IMR-90 (cell line): ENCODE results near the gene UVSSA. TPM values are rescaled to one million over a fixed set of nuclear protein-coding genes. Genes with fewer than 3 reads are reported as not detected.
"Not testable (repeated sequence)": the region's sequence is repeated elsewhere in the genome, so short reads cannot be mapped to it uniquely, and the experiment has no call there.

ENCODE experiments used
- ATAC-seq: fragments of 200-7000 bp; cut with Tn5 transposase; 2 replicates; pipeline ENCODE4 v1.9.1; 2020; ENCODE audit warnings: low read depth, mild to moderate bottlenecking, moderate library complexity
- BruUV-seq: library from RNA; stranded (reverse); fragments of 400-500 nt; replicated peaks from 2 replicates; lab custom pipeline; 2021; lab: Mats Ljungman, UMichigan
- CTCF ChIA-PET: fragments of 300-600 bp; formaldehyde crosslinking; extraction: SDS; loops from one replicate; lab custom pipeline; 2021; ENCODE audit warnings: antibody characterized with exemption; lab: Yijun Ruan, JAX
- POLR2A ChIA-PET: fragments of 300-600 bp; sonication (Branson Sonifier 250); formaldehyde crosslinking; loops from one replicate; lab custom pipeline; 2022; ENCODE audit warnings: antibody characterized with exemption; ENCODE audit not compliant: unreplicated experiment; lab: Charles Lee
- DNase-seq: peaks from one replicate; pipeline ENCODE4 v3.0.0; 2013
- H2AFZ ChIP-seq: replicated peaks from 2 replicates; pipeline ENCODE3; 2013; ENCODE audit warnings: low read length, mild to moderate bottlenecking; ENCODE audit not compliant: poor library complexity
- H2AK5ac ChIP-seq: 2 replicates; pipeline ENCODE4 v1.6.1; 2013; ENCODE audit warnings: low read depth, low read length, inconsistent platforms
- H2AK9ac ChIP-seq: replicated peaks from 2 replicates; pipeline ENCODE3; 2013; ENCODE audit warnings: mild to moderate bottlenecking, low read depth, low read length, moderate library complexity; ENCODE audit not compliant: poor library complexity
- H2BK120ac ChIP-seq: 2 replicates; pipeline ENCODE4 v1.6.1; 2013; ENCODE audit warnings: low read depth, low read length, inconsistent platforms
- H2BK15ac ChIP-seq: 3 replicates; pipeline ENCODE4 v1.6.1; 2013; ENCODE audit warnings: low read depth, low read length, inconsistent platforms
- H2BK20ac ChIP-seq: 2 replicates; pipeline ENCODE4 v1.6.1; 2013; ENCODE audit warnings: low read depth, mild to moderate bottlenecking, inconsistent platforms, low read length, moderate library complexity
- H2BK5ac ChIP-seq: 2 replicates; pipeline ENCODE4 v1.6.1; 2013; ENCODE audit warnings: mild to moderate bottlenecking, low read depth, low read length, inconsistent platforms; ENCODE audit not compliant: poor library complexity, severe bottlenecking
- H3K14ac ChIP-seq: replicated peaks from 2 replicates; pipeline ENCODE4 v1.6.1; 2013; ENCODE audit warnings: low read depth, low read length, inconsistent platforms
- H3K18ac ChIP-seq: 2 replicates; pipeline ENCODE4 v1.6.1; 2013; ENCODE audit warnings: low read depth, low read length, control low read depth
- H3K23ac ChIP-seq: 2 replicates; pipeline ENCODE4 v1.6.1; 2013; ENCODE audit warnings: low read depth, low read length, inconsistent platforms
- H3K27ac ChIP-seq: 2 replicates; pipeline ENCODE4 v1.5.1; 2013; ENCODE audit warnings: mild to moderate bottlenecking, control low read depth, low read length; ENCODE audit not compliant: insufficient read depth
- H3K27me3 ChIP-seq: 2 replicates; pipeline ENCODE4 v1.6.1; 2013; ENCODE audit warnings: low read length; ENCODE audit not compliant: control insufficient read depth, insufficient read depth
- H3K36me3 ChIP-seq: 2 replicates; pipeline ENCODE4 v1.6.1; 2013; ENCODE audit warnings: low read length, mixed read lengths; ENCODE audit not compliant: control insufficient read depth, insufficient read depth
- H3K4ac ChIP-seq: 2 replicates; pipeline ENCODE4 v1.6.1; 2013; ENCODE audit warnings: low read depth, low read length, inconsistent platforms
- H3K4me1 ChIP-seq: 2 replicates; pipeline ENCODE4 v1.6.1; 2013; ENCODE audit warnings: low read length, mixed read lengths; ENCODE audit not compliant: control insufficient read depth, insufficient read depth
- H3K4me2 ChIP-seq: 2 replicates; pipeline ENCODE4 v1.6.1; 2013; ENCODE audit warnings: low read depth, mild to moderate bottlenecking, control low read depth, low read length, moderate library complexity
- H3K4me3 ChIP-seq: 2 replicates; pipeline ENCODE4 v1.5.1; 2013; ENCODE audit warnings: low read depth, mild to moderate bottlenecking, control low read depth, low read length, moderate library complexity; ENCODE audit not compliant: insufficient read depth
- H3K56ac ChIP-seq: 2 replicates; pipeline ENCODE4 v1.6.1; 2013; ENCODE audit warnings: low read length, inconsistent platforms; ENCODE audit not compliant: insufficient read depth; ENCODE audit errors: extremely low read depth
- H3K79me1 ChIP-seq, 2 experiments: 2 replicates each; pipeline ENCODE4 v1.6.1; 2013; ENCODE audit warnings: low read length in 2 of 2, inconsistent platforms in 1 of 2, low read depth in 1 of 2
- H3K9ac ChIP-seq: 2 replicates; pipeline ENCODE4 v1.6.1; 2013; ENCODE audit warnings: low read depth, low read length, control low read depth
- H3K9me1 ChIP-seq: 2 replicates; pipeline ENCODE4 v1.6.1; 2013; ENCODE audit warnings: low read length, inconsistent platforms; ENCODE audit not compliant: insufficient read depth
- H3K9me3 ChIP-seq: 2 replicates; pipeline ENCODE4 v1.6.1; 2013; ENCODE audit warnings: low read length; ENCODE audit not compliant: control insufficient read depth, insufficient read depth
- H4K20me1 ChIP-seq: 2 replicates; pipeline ENCODE4 v1.6.1; 2013; ENCODE audit warnings: low read length, inconsistent platforms; ENCODE audit not compliant: insufficient read depth
- H4K5ac ChIP-seq: 2 replicates; pipeline ENCODE4 v1.6.1; 2013; ENCODE audit warnings: mild to moderate bottlenecking, low read depth, low read length, control low read depth
- H4K8ac ChIP-seq, 2 experiments: 2 replicates each; pipeline ENCODE4 v1.6.1; 2013; ENCODE audit warnings: low read depth in 2 of 2, low read length in 2 of 2, control low read depth in 1 of 2, inconsistent platforms in 1 of 2
- H4K91ac ChIP-seq: 2 replicates; pipeline ENCODE4 v1.6.1; 2013; ENCODE audit warnings: low read depth, low read length, inconsistent platforms; ENCODE audit not compliant: insufficient read depth
- WGBS, 2 experiments: methylation state at CpG; one replicate each; pipeline versions ENCODE4 v1.1.5 to v1.1.7; 2013; ENCODE audit warnings: missing lambda C conversion rate in 2 of 2; ENCODE audit not compliant: insufficient read length in 1 of 2; ENCODE audit errors: extremely low coverage in 2 of 2; 5-methylcytosine and 5-hydroxymethylcytosine counted together
- dilution Hi-C: fragments of 300-500 bp; cut with HindIII; formaldehyde crosslinking; loops from one replicate; pipeline ENCODE4 v1.14.3; 2018; ENCODE audit warnings: low sequenced_read_pairs; ENCODE audit not compliant: unreplicated experiment
- in situ Hi-C: fragments of 300-500 bp; cut with MboI; formaldehyde crosslinking; loops from 3 replicates; pipeline ENCODE4 v1.14.3; 2019; ENCODE audit warnings: low sequenced_read_pairs, inconsistent platforms, mixed read lengths
- intact Hi-C: fragments of 100-400 bp; cut with micrococcal nuclease; formaldehyde crosslinking; loops from 2 replicates; pipeline ENCODE4 v1.10.0; 2022
- polyA plus RNA-seq, 3 experiments: library from polyadenylated mRNA; depleted of rRNA; stranded (reverse); fragments of >200 nt; gene quantifications; 2 replicates each; pipeline ENCODE4 v1.2.3, GENCODE V29; 2012; ENCODE audit warnings: low replicate concordance in 1 of 3
- total RNA-seq: library from RNA; depleted of rRNA; stranded (reverse); fragments of >200 nt; gene quantifications from 2 replicates; pipeline ENCODE4 v1.2.3, GENCODE V29; 2012

The UVSSA gene
- total and polyA plus RNA-seq, 2 of the 4 experiments (the other 2 are of a cell fraction): 1.4 to 8.4 TPM

DNA sequence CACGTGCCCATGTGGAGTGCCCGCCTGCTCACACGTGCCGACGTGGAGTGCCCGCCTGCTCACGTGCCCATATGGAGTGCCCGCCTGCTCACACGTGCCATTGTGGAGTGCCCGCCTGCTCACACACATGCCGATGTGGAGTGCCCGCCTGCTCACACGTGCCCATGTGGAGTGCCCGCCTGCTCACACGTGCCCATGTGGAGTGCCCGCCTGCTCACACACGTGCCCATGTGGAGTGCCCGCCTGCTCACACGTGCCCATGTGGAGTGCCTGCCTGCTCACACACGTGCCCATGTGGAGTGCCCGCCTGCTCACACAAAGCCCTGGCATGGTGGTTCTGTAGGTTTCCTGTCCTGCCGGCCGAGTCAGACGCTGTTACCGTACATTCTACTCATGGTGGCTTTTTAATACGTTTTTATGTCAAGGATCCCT lies 48.4 kb downstream of the UVSSA start:
- POLR2A ChIA-PET, H3K23ac ChIP-seq, intact Hi-C loops, BruUV-seq, H2BK5ac ChIP-seq, H2BK20ac ChIP-seq, H3K27me3 ChIP-seq, H4K5ac ChIP-seq, H3K9ac ChIP-seq, ATAC-seq, CTCF ChIA-PET, H2BK120ac ChIP-seq, H4K20me1 ChIP-seq, H3K27ac ChIP-seq, H3K4me1 ChIP-seq, H2AK9ac ChIP-seq, H3K14ac ChIP-seq, H3K79me1 ChIP-seq, H2BK15ac ChIP-seq, H2AFZ ChIP-seq, H2AK5ac ChIP-seq, H3K9me1 ChIP-seq, DNase-seq, dilution Hi-C loops, H3K4me2 ChIP-seq, H3K18ac ChIP-seq, H4K8ac ChIP-seq, H3K4ac ChIP-seq, H4K91ac ChIP-seq, H3K56ac ChIP-seq, in situ Hi-C loops, H3K4me3 ChIP-seq: not testable (repeated sequence)
- WGBS, 2 experiments: 98% methylated on average over 21 of the region's 26 CpGs; no CpG with 5 or more reads in 1 of the 2 experiments
- peaks cover 14% of the 10 kb centered on the region for H3K36me3 ChIP-seq
- H3K9me3 ChIP-seq: peaks cover 29% of the 10 kb centered on the region
